ENCODE measurements around the gene IQCE.

Gene IQCE

DNA sequence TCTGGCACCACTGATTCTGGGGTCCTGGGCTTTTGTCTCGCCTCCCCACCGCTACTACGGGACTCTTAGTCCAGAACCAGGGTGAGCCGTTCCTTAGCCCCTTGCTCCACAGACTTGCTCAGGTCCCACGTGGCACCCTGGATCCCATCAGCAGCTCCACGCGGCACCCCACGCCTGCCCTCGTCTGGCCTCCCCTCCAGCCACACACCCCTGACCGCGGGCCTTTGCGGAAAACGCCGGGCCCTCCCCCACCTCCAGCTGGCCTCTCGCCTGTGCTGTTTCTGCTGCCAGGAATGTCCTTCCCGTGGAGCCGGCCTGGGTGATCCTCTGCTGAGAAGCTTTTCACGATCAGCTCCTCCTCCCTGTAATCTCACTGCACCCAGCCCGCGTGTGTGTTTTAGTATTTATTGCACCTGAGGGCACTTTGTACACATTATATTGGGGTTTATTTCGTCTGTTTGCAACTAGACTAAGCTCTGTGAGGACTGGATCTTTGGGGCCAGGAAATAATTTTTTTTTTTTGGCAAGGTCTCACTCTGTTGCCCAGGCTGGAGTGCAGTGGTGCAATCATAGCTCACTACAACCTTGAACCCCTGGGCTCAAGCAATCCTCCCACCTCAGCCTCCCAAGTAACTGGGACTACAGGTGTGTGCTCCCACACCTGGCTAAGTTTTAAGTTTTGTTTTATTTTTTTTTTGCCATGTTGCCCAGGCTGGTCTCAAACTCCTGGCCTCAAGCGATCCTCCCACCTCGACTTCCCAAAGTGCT lies 62.5 kb downstream of the IQCE start:
- DNase-seq, result no peak

- no peak for DNase-seq
These were observed 63.3 kb downstream of the IQCE start for GRCh38 chr7:2621948-2622640.

DNA sequence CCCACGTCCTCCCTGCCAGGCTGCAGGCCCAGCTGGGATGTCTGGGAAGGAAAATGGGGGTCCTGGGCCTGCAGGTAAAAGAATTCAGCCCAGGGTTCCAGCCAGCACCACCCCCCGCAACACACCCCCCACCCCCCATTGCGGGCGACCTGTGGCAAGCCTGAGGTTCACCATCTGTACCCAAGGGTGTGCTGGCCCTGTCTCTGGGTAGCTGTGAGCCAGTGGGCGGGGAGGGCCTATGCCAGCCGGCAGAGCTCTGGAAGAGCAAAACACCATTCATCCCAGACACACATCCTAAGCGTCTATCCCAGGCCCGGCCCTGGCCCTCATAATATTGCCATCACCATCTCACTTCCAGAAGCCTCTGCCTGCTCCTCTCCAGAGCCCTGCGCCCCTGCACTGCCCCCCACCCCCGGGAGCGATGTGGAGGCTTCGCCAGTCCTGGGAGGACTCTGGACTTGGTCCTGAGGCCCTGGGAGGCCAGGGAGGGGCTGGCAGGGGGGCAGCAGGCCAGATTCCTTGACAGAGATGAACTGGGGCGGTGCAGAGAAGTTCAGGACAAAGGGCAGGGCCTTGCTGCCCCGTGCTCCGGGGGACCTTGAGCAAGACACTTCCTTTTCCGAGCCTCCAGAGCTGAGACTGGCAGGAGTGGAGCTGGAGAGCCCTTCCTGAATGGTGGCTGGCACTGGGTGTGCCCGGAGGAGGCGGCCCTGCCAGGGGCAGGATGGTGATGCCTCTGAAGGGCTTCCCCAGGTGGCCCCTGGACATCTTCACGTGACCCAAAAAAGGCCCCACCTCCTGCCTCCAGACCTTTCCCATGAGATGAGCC lies 64.3 kb downstream of the IQCE start:
- DNase-seq, result no peak

- no peak for DNase-seq
These were observed 64.9 kb downstream of the IQCE start for GRCh38 chr7:2623698-2624014.

DNA sequence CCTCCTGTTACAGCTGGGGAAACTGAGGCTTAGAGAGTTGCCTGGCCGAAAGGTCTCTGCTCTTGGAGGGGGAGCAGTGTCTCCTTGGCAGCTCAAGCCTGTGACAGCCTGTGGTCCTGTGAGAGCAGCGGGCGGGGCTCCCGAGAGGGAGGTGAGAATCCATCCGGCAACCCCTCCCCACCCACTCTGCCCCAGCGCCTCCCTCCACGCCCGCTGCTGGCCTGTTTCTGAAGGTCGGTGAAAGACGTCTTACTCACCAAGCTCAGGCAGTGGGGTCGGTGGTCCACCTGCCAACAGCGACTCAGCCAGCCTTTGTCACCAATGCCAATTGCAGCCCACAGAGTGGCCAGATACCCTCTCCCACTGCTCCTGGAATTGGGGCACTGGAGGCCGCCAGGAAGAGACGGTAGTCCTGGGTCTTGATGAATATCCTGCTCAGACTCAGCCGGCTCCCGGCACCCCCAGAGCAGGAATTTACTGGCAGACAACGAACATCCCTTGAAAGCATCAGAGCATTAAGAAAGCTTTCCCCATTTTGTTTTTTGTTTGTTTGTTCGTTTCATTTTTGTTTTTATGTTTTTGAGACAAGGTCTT lies 65.6 kb downstream of the IQCE start:
- DNase-seq, result no peak

DNA sequence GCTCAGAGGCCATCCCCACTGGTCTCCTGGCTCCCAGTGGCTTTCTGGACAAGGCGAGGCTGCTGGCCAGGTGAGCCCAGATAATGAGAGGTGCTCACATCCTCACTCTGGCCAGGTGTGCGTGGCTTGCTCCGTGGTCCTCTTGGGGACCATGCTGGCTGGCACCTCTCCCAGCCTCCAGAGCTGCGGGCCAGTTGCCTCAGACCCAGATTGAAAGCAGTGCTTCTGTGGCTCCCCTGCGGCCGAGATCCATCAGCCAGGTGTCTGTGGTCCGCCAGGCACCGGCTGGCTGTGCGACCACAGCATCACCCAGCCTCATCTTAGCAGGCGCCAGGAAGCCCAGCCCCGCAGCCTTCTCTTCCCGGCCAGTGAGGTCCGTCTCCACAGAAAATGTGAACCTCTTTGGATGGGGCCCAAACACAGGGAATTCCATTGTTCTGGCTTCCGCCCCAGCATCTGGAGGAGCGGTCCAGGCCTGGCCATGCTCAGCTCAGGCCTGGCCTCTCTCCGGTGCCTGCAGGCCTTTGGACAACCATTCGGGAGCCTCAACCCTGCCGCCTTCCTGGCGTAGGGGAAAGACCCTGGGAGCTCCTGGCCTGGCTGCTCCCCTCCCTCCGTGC lies 67.8 kb downstream of the IQCE start:
- DNase-seq, result no peak

- no peak for DNase-seq
These were observed 68.7 kb downstream of the IQCE start for GRCh38 chr7:2627258-2628129.

DNA sequence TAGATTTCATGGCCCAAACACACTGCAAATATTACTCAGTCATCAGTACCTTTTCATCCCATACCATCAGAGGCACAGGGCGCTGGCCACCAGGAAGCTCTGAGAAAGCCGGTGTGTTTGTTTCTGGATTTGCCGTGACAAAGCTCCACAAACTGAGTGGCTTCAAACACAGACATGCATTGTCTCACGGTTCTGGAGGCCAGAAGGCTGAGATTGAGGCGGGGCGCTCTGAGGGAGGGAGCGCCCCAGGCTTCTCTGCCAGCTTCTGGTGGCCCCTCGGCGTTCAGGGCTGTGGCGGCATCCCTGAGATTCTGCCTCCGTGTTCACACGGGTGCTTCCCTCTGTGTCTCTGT lies 69.3 kb downstream of the IQCE start:
- no peak for DNase-seq

DNA sequence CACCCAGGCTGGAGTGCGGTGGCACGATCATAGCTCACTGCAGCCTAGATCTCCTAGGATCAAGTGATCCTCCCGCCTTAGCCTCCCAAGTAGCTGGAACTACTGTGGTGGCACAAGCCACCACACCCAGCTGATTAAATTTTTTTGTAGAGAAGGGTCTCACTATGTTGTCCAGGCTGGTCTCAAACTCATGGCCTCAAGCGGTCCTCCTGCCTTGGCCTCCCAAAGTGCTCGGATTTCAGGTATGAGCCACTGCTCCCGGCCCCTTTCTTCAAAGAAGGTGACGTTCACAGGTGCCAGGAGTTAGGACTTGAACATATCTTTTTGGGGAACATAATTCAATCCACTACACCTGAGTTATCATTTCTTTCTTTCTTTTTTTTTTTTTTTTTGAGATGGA lies 70.1 kb downstream of the IQCE start:
- DNase-seq, result no peak

DNA sequence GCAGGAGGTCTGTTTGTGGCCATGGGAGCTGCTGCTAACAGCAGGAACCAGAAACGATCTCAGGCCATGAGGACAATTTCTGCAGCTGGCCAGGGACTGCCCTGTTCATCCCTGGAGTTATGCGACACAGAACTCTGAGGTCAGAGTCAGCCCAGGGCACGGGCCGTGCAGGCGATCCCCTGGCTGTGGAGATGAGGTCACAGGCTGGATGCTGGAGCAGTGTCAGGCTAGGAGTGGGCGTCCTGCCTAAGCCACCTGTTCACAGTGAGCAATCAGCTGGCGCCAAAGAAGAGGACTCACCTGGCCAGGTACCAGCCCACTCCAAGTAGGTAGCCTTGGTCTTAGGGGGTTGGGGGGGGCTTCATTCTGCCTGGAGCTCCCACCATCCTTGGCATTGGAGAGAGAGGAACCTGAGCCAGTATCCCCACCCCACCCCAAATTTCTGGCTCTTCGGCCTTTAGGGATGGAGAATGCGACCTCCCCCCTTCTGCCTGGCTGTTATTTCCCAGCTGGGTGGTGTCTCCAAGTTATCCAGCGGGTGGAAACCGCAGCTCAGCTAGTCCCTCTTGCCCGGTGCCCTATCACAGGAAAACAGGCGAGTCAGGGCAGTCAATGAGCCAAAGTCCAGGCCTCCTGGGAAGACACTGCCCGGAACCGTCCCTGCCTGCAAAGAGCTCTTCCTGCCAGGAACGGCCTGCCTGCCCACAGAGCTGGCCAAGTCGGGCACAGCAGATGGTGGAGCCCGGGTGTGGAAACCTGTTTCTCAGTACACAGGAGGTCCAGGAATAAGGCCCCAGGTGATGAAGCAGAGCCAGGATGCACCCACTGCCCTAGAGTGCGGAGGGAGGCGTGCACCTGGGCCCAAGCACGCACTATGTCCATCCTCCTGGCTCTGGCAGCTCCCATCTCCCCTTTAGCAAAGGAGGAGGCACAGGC lies 71.2 kb downstream of the IQCE start:
- peak; percentile 27 for DNase-seq

DNA sequence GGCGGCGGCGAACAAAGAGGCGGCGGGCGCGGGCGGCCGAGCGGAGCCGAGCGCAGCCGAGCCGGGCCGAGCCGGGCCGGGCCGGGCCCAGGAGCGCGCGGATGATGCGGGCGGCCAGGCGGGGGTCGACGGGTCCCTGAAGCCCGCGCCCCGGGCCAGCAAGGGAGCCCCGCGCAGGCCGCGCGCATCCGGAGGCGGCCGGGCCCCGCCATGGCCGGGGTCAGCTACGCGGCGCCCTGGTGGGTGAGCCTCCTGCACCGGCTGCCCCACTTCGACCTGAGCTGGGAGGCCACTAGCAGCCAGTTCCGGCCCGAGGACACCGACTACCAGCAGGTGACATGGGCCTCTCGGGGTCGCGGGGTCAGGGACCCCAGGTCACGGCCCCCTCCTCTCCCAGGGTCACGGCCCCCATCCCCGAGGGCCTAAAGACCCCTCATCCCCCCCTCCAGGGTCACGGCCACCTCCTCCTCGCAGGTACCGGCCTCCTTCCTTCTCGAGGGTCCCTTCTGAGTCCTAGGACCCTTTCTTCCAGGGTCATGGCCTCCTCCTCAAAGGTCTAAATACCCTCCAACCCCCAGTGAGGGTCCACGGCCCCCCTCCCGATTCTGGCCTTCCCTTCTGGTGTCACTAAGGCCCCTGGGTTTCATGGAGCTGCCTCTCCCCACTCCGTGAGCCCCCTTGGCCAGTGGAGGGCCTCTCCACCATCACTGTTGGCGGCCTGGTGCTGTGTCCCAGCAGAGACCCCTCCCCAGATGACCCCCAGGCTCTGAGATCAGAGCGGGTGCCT lies 73.4 kb downstream of the IQCE start, which contains the start of gene TTYH3:
Gene TTYH3 (plus strand): TSS at position 41 of the 787 bp plus-strand sequence. CDS start 170 bp downstream, at position 211.
- peak; percentile 40 for DNase-seq

- DNase-seq, result peak; percentile 80
These were observed 74.2 kb downstream of the IQCE start for GRCh38 chr7:2632733-2633537.

DNA sequence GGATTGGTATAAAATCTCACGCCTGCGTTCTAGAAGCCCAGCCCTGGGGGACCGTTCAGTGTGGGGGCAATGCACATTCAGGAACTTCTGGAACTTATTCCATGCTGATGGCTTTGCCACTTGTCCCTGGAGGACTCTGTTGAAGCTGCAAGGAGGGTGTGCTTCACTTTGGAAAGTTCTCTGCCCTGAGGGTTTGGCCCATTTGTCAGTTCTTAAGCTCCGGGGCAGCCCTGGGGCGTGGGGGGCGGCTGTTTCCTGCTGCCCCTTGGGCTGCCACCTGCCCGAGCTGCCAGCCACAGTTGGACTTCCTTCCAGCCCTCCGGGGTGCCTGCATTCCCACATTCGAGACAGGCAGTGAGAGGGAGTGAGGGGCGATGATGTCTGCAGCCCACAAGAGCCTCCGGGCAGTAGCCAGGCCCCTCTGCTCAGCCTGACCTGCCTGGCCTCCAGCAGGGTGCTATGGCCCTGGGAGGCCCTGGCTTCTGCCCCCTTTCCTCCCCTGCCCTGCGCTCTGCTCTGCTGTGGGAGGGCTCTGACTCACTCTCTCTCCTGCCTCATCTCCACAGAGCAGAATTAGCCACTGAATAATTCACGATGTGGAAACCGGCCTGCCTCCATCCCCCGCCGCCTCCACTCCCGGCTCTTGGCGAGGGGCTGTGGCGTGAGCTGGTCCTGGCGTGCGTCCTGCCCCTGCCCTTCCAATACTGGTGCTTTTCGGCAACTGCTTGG lies 74.9 kb downstream of the IQCE start:
- peak; percentile 46 for DNase-seq

DNA sequence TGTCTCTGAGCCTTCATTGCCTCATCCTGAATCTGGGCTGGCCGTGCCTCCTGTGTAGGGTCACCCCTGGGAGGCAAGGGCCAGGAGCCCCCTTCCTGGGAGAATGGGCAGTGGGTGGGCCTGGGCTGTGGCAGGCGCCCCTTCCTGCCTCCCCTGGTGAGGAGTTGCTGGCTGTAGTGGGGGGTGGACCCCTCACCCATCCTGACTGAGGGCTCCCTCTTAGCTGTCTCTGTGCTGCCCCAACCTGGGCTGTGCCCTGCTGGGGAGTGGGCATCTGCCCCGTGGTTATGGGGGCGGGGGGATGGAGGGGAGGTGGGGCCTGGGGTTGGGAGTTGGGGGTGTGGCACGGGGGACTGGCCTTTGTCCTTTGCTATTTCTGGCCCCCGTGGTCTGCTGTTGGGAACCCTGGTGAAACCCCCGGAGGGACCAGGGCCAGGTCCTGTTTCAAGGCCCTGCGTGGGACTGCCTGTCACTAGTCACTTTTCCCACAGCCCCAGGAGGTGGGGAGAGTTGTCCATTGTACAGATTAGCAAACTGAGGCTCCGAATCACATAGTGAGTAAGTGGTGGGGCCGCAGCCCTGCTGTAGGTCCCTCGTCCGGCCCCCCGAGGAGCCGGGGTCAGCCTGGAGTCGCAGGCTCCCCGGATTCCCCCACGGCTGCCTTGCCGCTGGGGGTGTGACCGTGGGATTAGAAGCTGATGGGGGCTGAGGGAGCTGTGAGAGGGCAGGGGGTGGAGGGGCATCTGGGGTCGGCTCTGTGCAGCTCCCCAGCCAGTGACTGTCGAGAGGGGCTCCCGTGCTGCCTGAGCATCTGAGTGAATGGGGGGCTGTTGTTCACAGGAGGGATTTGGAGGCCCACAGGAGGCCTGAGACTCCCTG lies 75.7 kb downstream of the IQCE start:
- DNase-seq, result no peak

DNA sequence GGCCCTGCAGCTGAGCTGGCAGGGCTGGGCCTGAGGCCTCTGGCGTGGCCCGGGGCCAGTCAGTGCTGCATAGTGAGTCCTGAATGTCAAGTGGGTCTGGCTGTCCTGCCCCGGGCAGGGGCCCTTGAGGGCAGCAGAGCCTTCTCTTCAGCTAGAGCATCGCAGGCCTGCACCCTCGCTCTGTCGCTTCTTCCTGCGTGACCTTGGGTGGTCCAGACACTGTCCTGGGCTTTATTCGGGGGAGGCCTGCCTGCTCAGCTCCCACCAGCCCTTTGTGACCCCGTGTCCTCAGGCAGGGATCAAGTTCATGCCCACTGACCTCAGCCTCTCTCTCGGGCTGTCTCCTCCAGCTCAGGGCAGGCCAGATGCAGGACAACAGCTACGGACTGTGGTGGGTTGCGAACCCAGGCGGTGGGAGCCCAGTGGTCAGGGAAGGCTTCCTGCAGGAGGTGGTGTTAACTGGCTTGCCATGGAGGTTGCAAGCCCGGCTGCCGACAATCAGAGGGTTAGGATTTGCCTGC lies 76.4 kb downstream of the IQCE start:
- no peak for DNase-seq

GRCh38 chr7:2635810-2636701 lies 77.3 kb downstream of the IQCE start:
- DNase-seq, result no peak

Measured in NCI-H146 (cell line).